HG03457 (cell line): Measurements from ENCODE around the gene LRFN4.
"Not testable (repeated sequence)": the region's sequence is repeated elsewhere in the genome, so short reads cannot be mapped to it uniquely, and the experiment has no call there.

Experiments
- ATAC-seq: cut with Tn5 transposase; IDR thresholded peaks from one replicate; pipeline ENCODE4 v1.9.1; 2021; ENCODE audit warnings: moderate number of reproducible peaks; ENCODE audit not compliant: unreplicated experiment

Gene LRFN4

GRCh38 chr11:66856496-66857233 is at the start of gene LRFN4:
Gene LRFN4 (plus strand): TSS chr11:66857064. CDS start chr11:66857745, 681 bp downstream.
- no peak for ATAC-seq

GRCh38 chr11:66809592-66809991 is 47.3 kb upstream of the LRFN4 start:
- no peak for ATAC-seq

- ATAC-seq: no peak
Observed at GRCh38 chr11:66810576-66811185, 46.2 kb upstream of the LRFN4 start.

- ATAC-seq: no peak
Observed at GRCh38 chr11:66814678-66815077, 42.2 kb upstream of the LRFN4 start.

- ATAC-seq: no peak
Observed at GRCh38 chr11:66815646-66816045, 41.2 kb upstream of the LRFN4 start.

GRCh38 chr11:66818231-66818955 is 38.5 kb upstream of the LRFN4 start:
- no peak for ATAC-seq

- no peak for ATAC-seq
Observed at GRCh38 chr11:66820381-66820780, 36.5 kb upstream of the LRFN4 start.

- ATAC-seq: no peak
Observed at GRCh38 chr11:66820901-66821300, 36.0 kb upstream of the LRFN4 start.

- ATAC-seq: no peak
Observed at GRCh38 chr11:66823700-66824099, 33.2 kb upstream of the LRFN4 start.

- not testable (repeated sequence) for ATAC-seq
Observed at GRCh38 chr11:66824573-66824972, 32.3 kb upstream of the LRFN4 start.

- ATAC-seq: no peak
Observed at GRCh38 chr11:66834539-66834845, 22.4 kb upstream of the LRFN4 start.

- ATAC-seq: no peak
Observed at GRCh38 chr11:66834943-66835342, 21.9 kb upstream of the LRFN4 start.

- ATAC-seq: no peak
Observed at GRCh38 chr11:66835768-66836405, 21.0 kb upstream of the LRFN4 start.

- no peak for ATAC-seq
Observed at GRCh38 chr11:66840317-66841091, 16.4 kb upstream of the LRFN4 start.

- no peak for ATAC-seq
Observed at GRCh38 chr11:66841861-66842260, 15.0 kb upstream of the LRFN4 start.

GRCh38 chr11:66842501-66842895 is 14.4 kb upstream of the LRFN4 start:
- ATAC-seq: no peak

GRCh38 chr11:66842896-66843775 is 13.7 kb upstream of the LRFN4 start, which contains the start of gene RCE1:
Gene RCE1 (plus strand): TSS chr11:66843441. CDS start chr11:66843456, 15 bp downstream.
- peak; percentile 68 for ATAC-seq

- no peak for ATAC-seq
Observed at GRCh38 chr11:66843776-66844495, 12.9 kb upstream of the LRFN4 start.

GRCh38 chr11:66844496-66845142 is 12.2 kb upstream of the LRFN4 start:
- no peak for ATAC-seq
